CD8-positive, alpha-beta memory T cell (primary cell): ENCODE results near the gene CHKA. TPM values are rescaled to one million over a fixed set of nuclear protein-coding genes. Genes with fewer than 3 reads are reported as not detected.

Experiments
- CTCF ChIA-PET: fragments of 350-600 bp; sonication (Branson Sonifier 250); formaldehyde crosslinking; loops from one replicate; lab custom pipeline; 2021; ENCODE audit warnings: antibody characterized with exemption; lab: Charles Lee
- POLR2A ChIA-PET: fragments of 350-600 bp; sonication (Branson Sonifier 250); formaldehyde crosslinking; loops from one replicate; lab custom pipeline; 2021; ENCODE audit warnings: antibody characterized with exemption; lab: Charles Lee
- DNase-seq, 5 donors: peaks; one replicate each; pipeline versions ENCODE4 v3.0.0 to v3.0.0-alpha.2; 2020 to 2022; ENCODE audit warnings: mixed read lengths in 1 of 5
- H3K27ac ChIP-seq: one replicate; pipeline ENCODE4 v1.7.0; 2013; ENCODE audit warnings: low read depth, mild to moderate bottlenecking, low read length, moderate library complexity
- H3K27me3 ChIP-seq: 2 replicates; pipeline ENCODE4 v1.7.0; 2013; ENCODE audit warnings: low read length, mild to moderate bottlenecking; ENCODE audit not compliant: insufficient read depth, poor library complexity, severe bottlenecking
- H3K36me3 ChIP-seq: 2 replicates; pipeline ENCODE4 v1.7.0; 2013; ENCODE audit warnings: mild to moderate bottlenecking, low read length, moderate library complexity; ENCODE audit not compliant: insufficient read depth
- H3K4me1 ChIP-seq: 2 replicates; pipeline ENCODE4 v1.7.0; 2013; ENCODE audit warnings: mild to moderate bottlenecking, low read length, moderate library complexity; ENCODE audit not compliant: insufficient read depth
- H3K4me3 ChIP-seq: 2 replicates; pipeline ENCODE4 v1.7.0; 2013; ENCODE audit warnings: mild to moderate bottlenecking, low read length
- H3K9me3 ChIP-seq: 2 replicates; pipeline ENCODE4 v1.7.0; 2013; ENCODE audit warnings: mild to moderate bottlenecking, low read length
- H3K27ac Mint-ChIP-seq, 8 donors: one replicate each; pipeline ENCODE4 v1.8.0; 2020 to 2021; ENCODE audit warnings: mixed read lengths in 8 of 8, mild to moderate bottlenecking in 6 of 8, inconsistent platforms in 3 of 8, moderate library complexity in 3 of 8
- H3K27me3 Mint-ChIP-seq, 2 donors: one replicate each; pipeline ENCODE4 v1.8.0; 2020 to 2021; ENCODE audit warnings: mixed read lengths in 2 of 2, mild to moderate bottlenecking in 1 of 2, moderate library complexity in 1 of 2
- H3K36me3 Mint-ChIP-seq, 3 donors: one replicate each; pipeline ENCODE4 v1.8.0; 2020 to 2021; ENCODE audit warnings: mixed read lengths in 3 of 3, inconsistent platforms in 1 of 3, mild to moderate bottlenecking in 1 of 3
- H3K4me1 Mint-ChIP-seq, 3 donors: one replicate each; pipeline ENCODE4 v1.8.0; 2020 to 2021; ENCODE audit warnings: mixed read lengths in 3 of 3, inconsistent platforms in 1 of 3, mild to moderate bottlenecking in 1 of 3
- H3K4me3 Mint-ChIP-seq, 7 donors: one replicate each; pipeline ENCODE4 v1.8.0; 2020 to 2021; ENCODE audit warnings: mixed read lengths in 7 of 7, mild to moderate bottlenecking in 6 of 7, moderate library complexity in 4 of 7, inconsistent platforms in 2 of 7
- H3K9me3 Mint-ChIP-seq, 5 donors: one replicate each; pipeline ENCODE4 v1.8.0; 2020 to 2022; ENCODE audit warnings: mixed read lengths in 5 of 5, mild to moderate bottlenecking in 3 of 5, moderate library complexity in 2 of 5, inconsistent platforms in 1 of 5
- polyA plus RNA-seq: library from polyadenylated mRNA; unstranded; fragments of 300-500 nt; fragmentation: Illumina TruSeq; gene quantifications from one replicate; pipeline ENCODE4 v1.2.3, GENCODE V29; 2021
- total RNA-seq, 2 experiments: library from RNA; stranded (reverse); gene quantifications; one replicate each; pipeline ENCODE4 v1.2.3, GENCODE V29; 2021

CHKA gene
- total and polyA plus RNA-seq, 3 experiments from 2014 or later: 3.1 to 14.0 (median 11.6) TPM

DNA sequence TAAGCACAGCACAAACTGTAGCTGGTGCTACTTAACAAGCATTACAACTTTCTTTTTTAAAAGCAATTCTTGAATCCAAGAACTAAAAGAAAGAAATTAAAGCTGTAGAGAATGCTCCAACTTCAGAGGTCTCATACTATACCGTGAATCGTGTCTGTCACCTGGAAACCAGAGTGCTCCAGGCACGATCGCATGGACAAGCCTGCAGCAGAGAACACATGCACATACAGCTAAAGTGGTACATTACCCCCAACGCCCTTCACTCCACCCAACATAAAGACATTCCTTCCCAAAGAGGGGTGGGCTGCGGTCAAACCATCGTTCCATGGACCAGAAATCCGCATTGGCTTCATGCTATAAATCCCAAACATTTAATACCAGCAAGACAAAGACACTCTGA lies 31.5 kb downstream of the CHKA start:
- no peak overlapping the region for H3K4me3 Mint-ChIP-seq
- H3K27ac ChIP-seq: no peak overlapping the region
- no peaks in the 10 kb centered on the region for H3K9me3 ChIP-seq
- no peaks in the 10 kb centered on the region for H3K27me3 Mint-ChIP-seq
- no peaks in the 10 kb centered on the region for H3K9me3 Mint-ChIP-seq
- ChIA-PET POLR2A (no interaction called here), CTCF (no interaction called here)
- no peaks in the 10 kb centered on the region for H3K4me1 Mint-ChIP-seq
- H3K4me1 ChIP-seq: no peaks in the 10 kb centered on the region
- H3K4me3 ChIP-seq: no peak overlapping the region
- no peaks in the 10 kb centered on the region for H3K27me3 ChIP-seq
- H3K27ac Mint-ChIP-seq: no peak overlapping the region
- no peak for DNase-seq
- H3K36me3 ChIP-seq: no peaks in the 10 kb centered on the region
- no peaks in the 10 kb centered on the region for H3K36me3 Mint-ChIP-seq

DNA sequence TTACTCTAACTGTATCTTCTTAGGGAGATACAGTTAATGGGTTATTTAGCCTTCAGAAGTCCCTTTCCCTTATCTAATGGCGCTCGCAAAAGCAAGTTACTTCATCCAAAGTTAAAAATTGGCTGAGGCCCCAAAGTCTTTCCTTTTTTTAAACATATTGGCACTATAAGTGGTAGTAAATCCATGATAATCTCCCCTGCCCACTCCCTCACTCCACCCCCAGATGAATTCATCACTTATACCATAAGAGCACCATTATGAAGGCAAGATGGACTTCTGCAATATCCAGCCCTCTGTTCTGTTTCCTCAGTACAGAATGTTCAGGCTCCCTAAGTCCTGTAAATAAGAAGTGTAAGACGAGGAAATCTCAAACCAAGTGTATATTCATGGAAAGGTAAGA lies 37.7 kb downstream of the CHKA start:
- H3K9me3 ChIP-seq: no peaks in the 10 kb centered on the region
- no peaks in the 10 kb centered on the region for H3K9me3 Mint-ChIP-seq
- H3K4me1 ChIP-seq: no peaks in the 10 kb centered on the region
- POLR2A ChIA-PET: no interaction called here
- H3K36me3 ChIP-seq: no peaks in the 10 kb centered on the region
- CTCF ChIA-PET: no interaction called here
- no peaks in the 10 kb centered on the region for H3K4me1 Mint-ChIP-seq
- no peaks in the 10 kb centered on the region for H3K27me3 ChIP-seq
- H3K4me3 ChIP-seq: no peak overlapping the region
- no peak overlapping the region for H3K27ac ChIP-seq
- H3K27me3 Mint-ChIP-seq: no peaks in the 10 kb centered on the region
- H3K36me3 Mint-ChIP-seq: peaks cover 0 to 1% (median 0%) of the 10 kb centered on the region in 3 donors
- no peak overlapping the region for H3K27ac Mint-ChIP-seq
- DNase-seq: no peak
- H3K4me3 Mint-ChIP-seq: no peak overlapping the region

DNA sequence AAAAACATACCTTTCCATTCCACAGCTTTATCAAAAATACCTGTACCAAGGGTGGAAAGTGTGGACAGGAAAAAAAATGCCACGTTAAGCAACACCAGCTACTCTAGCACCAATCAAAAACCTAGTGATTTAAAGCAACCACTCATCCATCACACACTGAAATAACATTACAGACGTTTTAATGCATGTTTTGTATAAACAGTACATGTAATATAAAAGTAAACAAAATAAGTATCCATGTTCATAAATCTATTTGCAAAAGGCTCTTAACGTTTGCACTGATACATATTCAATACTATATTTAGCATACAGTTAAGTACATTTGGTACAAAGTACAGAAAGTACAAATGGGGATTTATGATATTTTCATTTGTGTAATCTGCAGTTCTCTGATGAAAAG lies 38.7 kb downstream of the CHKA start:
- H3K9me3 Mint-ChIP-seq: no peaks in the 10 kb centered on the region
- H3K36me3 ChIP-seq: no peaks in the 10 kb centered on the region
- H3K4me1 ChIP-seq: no peaks in the 10 kb centered on the region
- no peaks in the 10 kb centered on the region for H3K4me1 Mint-ChIP-seq
- peaks cover 0 to 1% (median 0%) of the 10 kb centered on the region in 3 donors for H3K36me3 Mint-ChIP-seq
- H3K27me3 ChIP-seq: no peaks in the 10 kb centered on the region
- H3K27me3 Mint-ChIP-seq: no peaks in the 10 kb centered on the region
- H3K4me3 Mint-ChIP-seq: no peak overlapping the region
- H3K9me3 ChIP-seq: no peaks in the 10 kb centered on the region
- DNase-seq: no peak
- H3K27ac ChIP-seq: no peak overlapping the region
- H3K27ac Mint-ChIP-seq: peak overlapping the region in 1 of 8 donors; percentile 15
- ChIA-PET CTCF (no interaction called here), POLR2A (no interaction called here)
- no peak overlapping the region for H3K4me3 ChIP-seq

DNA sequence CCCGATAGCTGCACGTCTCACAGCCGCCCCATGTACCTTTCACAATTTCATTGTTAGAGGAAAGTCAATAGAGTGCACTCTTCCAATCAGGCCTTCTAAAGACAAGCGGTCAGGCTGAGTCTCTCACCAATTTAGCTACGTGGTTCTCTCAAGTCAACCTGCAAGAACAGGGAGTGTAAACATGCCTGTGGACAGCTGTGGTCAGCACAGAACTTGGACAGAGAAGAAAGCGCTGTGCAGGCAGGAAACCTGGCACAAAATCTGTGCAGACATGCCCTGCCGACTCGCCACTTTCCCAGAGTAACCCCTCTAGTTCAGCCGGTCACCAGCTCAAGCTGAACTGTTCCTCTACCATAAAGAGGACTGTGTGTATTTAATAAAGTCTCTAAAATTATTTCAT lies 39.5 kb downstream of the CHKA start:
- Histone ChIP-seq H3K36me3 (no peaks in the 10 kb centered on the region), H3K27ac (no peak overlapping the region), H3K4me3 (no peak overlapping the region), H3K27me3 (no peaks in the 10 kb centered on the region), H3K4me1 (no peaks in the 10 kb centered on the region), H3K9me3 (no peaks in the 10 kb centered on the region)
- no peak for DNase-seq
- ChIA-PET CTCF (no interaction called here), POLR2A (no interaction called here)
- no peak overlapping the region for H3K27ac Mint-ChIP-seq
- no peaks in the 10 kb centered on the region for H3K27me3 Mint-ChIP-seq
- H3K4me3 Mint-ChIP-seq: no peak overlapping the region
- H3K4me1 Mint-ChIP-seq: no peaks in the 10 kb centered on the region
- no peaks in the 10 kb centered on the region for H3K9me3 Mint-ChIP-seq
- H3K36me3 Mint-ChIP-seq: peaks cover 0 to 1% (median 0%) of the 10 kb centered on the region in 3 donors

DNA sequence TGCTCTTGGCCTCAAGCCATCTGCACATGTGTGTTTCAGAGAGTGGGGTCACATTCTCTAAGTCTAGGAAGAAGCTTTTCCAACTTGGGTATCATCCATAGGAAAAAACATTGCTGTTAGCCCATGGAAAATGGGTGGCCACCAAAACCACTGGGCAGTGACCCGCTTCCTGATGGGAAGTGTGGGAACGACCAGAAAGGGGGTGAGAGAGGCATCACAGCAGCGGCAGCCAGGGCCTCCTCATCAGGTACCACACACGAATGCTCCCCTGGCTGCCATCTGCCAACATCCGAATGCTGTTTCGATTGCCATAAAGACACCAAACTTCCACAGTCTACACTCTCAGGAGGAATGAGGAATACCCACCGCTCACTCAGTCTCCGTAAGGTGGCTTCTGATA lies 40.3 kb downstream of the CHKA start:
- no peak for DNase-seq
- Mint-ChIP-seq H3K9me3 (no peaks in the 10 kb centered on the region), H3K4me3 (no peak overlapping the region), H3K27me3 (no peaks in the 10 kb centered on the region), H3K4me1 (no peaks in the 10 kb centered on the region), H3K36me3 (peaks cover 0 to 1% (median 0%) of the 10 kb centered on the region in 3 donors), H3K27ac (no peak overlapping the region)
- CTCF ChIA-PET: no interaction called here
- H3K4me1 ChIP-seq: no peaks in the 10 kb centered on the region
- H3K9me3 ChIP-seq: no peaks in the 10 kb centered on the region
- H3K27ac ChIP-seq: no peak overlapping the region
- no peaks in the 10 kb centered on the region for H3K36me3 ChIP-seq
- H3K27me3 ChIP-seq: no peaks in the 10 kb centered on the region
- H3K4me3 ChIP-seq: no peak overlapping the region
- POLR2A ChIA-PET: no interaction called here

DNA sequence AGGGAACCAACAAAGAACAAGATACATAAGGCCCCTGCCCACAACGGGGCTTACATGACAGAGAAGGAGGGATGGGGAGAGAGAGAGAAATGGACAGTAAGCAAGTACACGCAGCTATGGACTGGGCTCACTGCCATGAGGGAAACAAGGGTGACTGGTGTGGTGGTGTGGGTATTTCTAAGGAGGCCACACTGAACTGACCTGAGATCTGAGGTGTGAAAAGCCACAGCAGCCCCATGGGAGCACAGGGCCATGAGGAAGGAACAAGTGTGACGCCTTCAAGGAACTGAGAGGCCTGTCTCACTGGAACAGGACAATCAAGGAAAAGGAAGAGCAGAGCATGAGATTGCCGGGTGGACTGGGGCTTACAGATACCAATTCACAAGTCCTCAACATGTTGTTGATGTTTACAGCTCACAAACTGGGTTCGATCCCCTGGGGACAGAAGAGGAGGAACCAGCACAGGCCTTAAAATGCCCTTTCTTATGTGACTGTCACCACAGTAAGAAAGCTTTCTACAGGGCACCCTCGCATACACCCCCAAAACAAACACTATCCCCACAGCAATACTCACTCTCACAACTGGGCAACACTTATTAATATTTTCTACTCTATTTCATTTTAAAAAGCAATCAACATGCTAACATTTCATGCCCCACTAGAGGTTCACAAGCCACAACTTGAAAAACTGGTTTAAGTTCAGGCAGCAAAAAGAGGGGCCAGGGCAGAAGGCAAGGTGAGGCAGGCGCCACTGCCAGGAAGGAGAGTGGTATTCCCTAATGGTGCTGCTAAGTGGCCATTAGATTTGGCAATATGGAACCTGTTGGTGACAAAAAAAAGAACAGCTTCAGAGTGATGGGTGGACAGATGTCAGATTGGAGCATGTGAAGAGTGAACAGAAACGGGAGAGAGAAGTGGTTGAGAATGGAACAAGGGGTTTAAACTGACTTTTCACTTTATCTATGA lies 43.3 kb downstream of the CHKA start:
- H3K9me3 ChIP-seq: no peaks in the 10 kb centered on the region
- no peaks in the 10 kb centered on the region for H3K27me3 ChIP-seq
- H3K9me3 Mint-ChIP-seq: no peaks in the 10 kb centered on the region
- H3K36me3 Mint-ChIP-seq: peaks cover 0 to 1% (median 0%) of the 10 kb centered on the region in 3 donors
- H3K27me3 Mint-ChIP-seq: no peaks in the 10 kb centered on the region
- no peaks in the 10 kb centered on the region for H3K4me1 Mint-ChIP-seq
- POLR2A ChIA-PET: interaction anchor here (0.6 kb wide), 1 partner anchor 110 kb away, joined by 5 read pairs; no protein-coding TSS in a partner anchor
- no peaks in the 10 kb centered on the region for H3K4me1 ChIP-seq
- H3K27ac ChIP-seq: no peak overlapping the region
- CTCF ChIA-PET: no interaction called here
- no peak for DNase-seq
- peak overlapping the region in 4 of 8 donors; percentile 7 to 70 (median 18) for H3K27ac Mint-ChIP-seq
- no peak overlapping the region for H3K4me3 Mint-ChIP-seq
- no peak overlapping the region for H3K4me3 ChIP-seq
- H3K36me3 ChIP-seq: no peaks in the 10 kb centered on the region

DNA sequence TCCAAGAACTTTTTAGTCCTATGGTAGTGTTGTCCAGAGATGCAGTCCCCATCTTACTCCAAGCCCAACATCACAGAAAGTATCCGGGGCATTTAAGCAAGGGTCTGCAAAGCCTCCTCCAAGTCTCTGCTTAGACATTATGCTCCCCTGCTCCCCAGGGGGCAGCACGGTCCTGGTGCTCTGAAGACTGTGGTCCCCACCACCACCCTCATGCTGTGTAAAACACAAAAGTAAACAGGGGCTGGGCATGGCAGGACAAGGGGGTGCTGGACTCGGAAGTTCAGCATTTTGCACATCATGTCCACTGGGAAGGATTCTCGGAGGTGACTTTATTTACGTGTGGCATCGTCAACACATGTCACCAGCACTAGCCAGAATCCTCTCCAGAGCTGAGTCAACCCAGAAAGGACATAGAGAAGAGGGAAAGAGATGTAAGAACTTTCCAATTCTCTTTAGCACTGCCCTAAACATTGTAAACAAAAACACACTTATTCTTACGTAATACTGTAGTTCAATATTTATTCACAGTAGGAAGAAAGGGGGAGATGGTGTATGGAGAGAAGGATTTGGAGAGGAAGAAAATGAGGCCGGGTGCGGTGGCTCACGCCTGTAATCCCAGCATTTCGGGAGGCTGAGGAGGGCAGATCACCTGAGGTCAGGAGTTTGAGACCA lies 44.7 kb downstream of the CHKA start:
- ChIA-PET POLR2A (no interaction called here), CTCF (no interaction called here)
- Histone ChIP-seq H3K4me3 (no peak overlapping the region), H3K27ac (no peak overlapping the region), H3K27me3 (no peaks in the 10 kb centered on the region), H3K9me3 (no peaks in the 10 kb centered on the region), H3K36me3 (no peaks in the 10 kb centered on the region), H3K4me1 (no peaks in the 10 kb centered on the region)
- H3K27me3 Mint-ChIP-seq: no peaks in the 10 kb centered on the region
- H3K36me3 Mint-ChIP-seq: peaks cover 0 to 4% (median 0%) of the 10 kb centered on the region in 3 donors
- no peak overlapping the region for H3K4me3 Mint-ChIP-seq
- H3K4me1 Mint-ChIP-seq: no peaks in the 10 kb centered on the region
- H3K27ac Mint-ChIP-seq: no peak overlapping the region
- DNase-seq: no peak
- H3K9me3 Mint-ChIP-seq: no peaks in the 10 kb centered on the region
